Naive B cell (primary cell): Measurements from ENCODE around the gene KCNA3. TPM values are rescaled to one million over a fixed set of nuclear protein-coding genes. Genes with fewer than 3 reads are reported as not detected.

Experiments used
- ATAC-seq, 2 donors: fragments of 150-1000 bp; cut with Tn5 transposase; 2 replicates each; pipeline ENCODE4 v1.10.0; 2021; ENCODE audit warnings: low read depth in 2 of 2, mild to moderate bottlenecking in 2 of 2, moderate library complexity in 2 of 2
- DNase-seq: peaks from one replicate; pipeline ENCODE4 v3.0.0; 2022
- H3K27ac Mint-ChIP-seq, 6 donors: one replicate each; pipeline ENCODE4 v1.8.0; 2020 to 2022; ENCODE audit warnings: mild to moderate bottlenecking in 6 of 6, mixed read lengths in 6 of 6, moderate library complexity in 5 of 6, inconsistent platforms in 2 of 6
- H3K27me3 Mint-ChIP-seq, 3 donors: one replicate each; pipeline ENCODE4 v1.8.0; 2021 to 2022; ENCODE audit warnings: mixed read lengths in 3 of 3, mild to moderate bottlenecking in 1 of 3
- H3K36me3 Mint-ChIP-seq, 2 donors: one replicate each; pipeline ENCODE4 v1.8.0; 2020 to 2022; ENCODE audit warnings: mixed read lengths in 2 of 2, inconsistent platforms in 1 of 2, mild to moderate bottlenecking in 1 of 2
- H3K4me1 Mint-ChIP-seq, 3 donors: one replicate each; pipeline ENCODE4 v1.8.0; 2020 to 2022; ENCODE audit warnings: mixed read lengths in 3 of 3, inconsistent platforms in 1 of 3, mild to moderate bottlenecking in 1 of 3, moderate library complexity in 1 of 3
- H3K4me3 Mint-ChIP-seq, 8 donors: one replicate each; pipeline ENCODE4 v1.8.0; 2020 to 2022; ENCODE audit warnings: mild to moderate bottlenecking in 8 of 8, mixed read lengths in 8 of 8, moderate library complexity in 8 of 8, inconsistent platforms in 2 of 8
- H3K9me3 Mint-ChIP-seq, 7 donors: one replicate each; pipeline ENCODE4 v1.8.0; 2020 to 2022; ENCODE audit warnings: mixed read lengths in 7 of 7, mild to moderate bottlenecking in 5 of 7, inconsistent platforms in 2 of 7, moderate library complexity in 1 of 7
- polyA plus RNA-seq, 6 donors: library from polyadenylated mRNA; unstranded; fragments of 300-500 nt; fragmentation: Illumina TruSeq; gene quantifications; one replicate each; pipeline ENCODE4 v1.2.3, GENCODE V29; 2021; ENCODE audit warnings: low read depth in 6 of 6

The KCNA3 gene
- polyA plus RNA-seq, 6 donors from 2014 or later, result 38.4 to 78.6 (median 51.0) TPM

DNA sequence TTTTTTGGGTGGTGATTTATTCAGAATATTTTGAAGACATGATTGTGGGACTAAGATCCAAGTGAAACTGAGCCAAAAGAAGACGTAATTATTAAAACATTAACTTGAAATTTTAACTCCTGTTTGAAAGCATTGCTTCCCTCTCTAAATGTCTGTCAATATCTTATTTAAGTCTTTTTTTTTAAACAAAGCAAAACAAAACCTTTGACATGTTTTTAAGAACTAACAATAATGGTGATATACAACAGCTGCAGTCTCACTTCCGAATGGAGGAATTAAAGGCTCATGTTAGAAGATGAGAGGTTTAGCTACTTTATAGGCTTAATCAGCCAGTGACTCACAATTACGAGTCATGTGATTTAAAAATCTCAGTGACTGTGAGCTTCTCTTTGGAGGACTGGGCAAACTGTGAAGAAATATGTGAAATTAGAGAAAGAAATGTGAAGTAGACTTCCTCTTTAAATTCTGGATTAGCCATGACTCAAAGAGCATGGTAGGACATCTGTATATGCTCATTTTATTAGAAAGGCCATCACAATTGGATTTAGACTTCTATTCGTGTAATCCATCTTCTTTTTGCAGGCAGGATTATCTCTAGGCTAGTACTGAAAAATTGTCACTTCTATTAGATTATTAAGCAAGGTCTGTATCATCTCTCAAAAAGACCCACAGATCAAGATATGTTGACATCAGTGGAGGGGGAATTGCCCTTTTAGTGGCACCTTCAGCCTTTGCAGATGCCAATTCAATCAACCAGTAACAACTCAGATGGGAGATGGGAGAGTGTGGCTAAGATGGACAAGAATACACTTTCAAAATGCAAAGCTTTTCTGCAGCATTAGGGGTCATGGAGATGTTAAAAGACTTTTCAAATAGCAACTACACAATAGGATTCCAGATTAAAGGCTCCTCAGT is 28.7 kb downstream of the KCNA3 start:
- DNase-seq (no peak), ATAC-seq (no peak)
- H3K4me3 Mint-ChIP-seq, result no peak overlapping the region
- H3K4me1 Mint-ChIP-seq, result peaks cover 12 to 17% (median 16%) of the 10 kb centered on the region in 3 donors
- no peaks in the 10 kb centered on the region for H3K36me3 Mint-ChIP-seq
- peaks cover 0 to 5% (median 0%) of the 10 kb centered on the region in 7 donors for H3K9me3 Mint-ChIP-seq
- H3K27me3 Mint-ChIP-seq, result peaks cover 0 to 11% (median 4%) of the 10 kb centered on the region in 3 donors
- no peak overlapping the region for H3K27ac Mint-ChIP-seq

DNA sequence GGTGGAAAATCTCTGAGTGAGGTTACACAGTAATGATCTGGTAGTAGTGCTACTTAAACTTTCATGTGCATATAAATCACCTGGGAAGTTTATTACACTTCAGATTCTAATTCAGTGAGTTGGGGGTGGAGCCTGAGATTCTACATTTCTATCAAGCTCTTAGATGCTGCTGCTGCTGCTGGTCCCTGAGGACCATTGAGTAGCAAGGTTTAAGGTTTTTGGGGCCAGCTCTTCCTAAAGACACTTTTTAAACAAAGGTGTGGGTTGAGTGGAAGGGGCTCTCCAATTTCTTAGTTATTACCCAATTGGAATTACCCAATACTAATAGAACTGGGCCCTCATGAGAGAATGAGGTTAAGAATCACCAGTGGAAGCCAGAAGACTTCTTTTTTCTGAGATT is 29.5 kb downstream of the KCNA3 start:
- DNase-seq (no peak), ATAC-seq (no peak)
- Mint-ChIP-seq H3K4me3 (no peak overlapping the region), H3K36me3 (no peaks in the 10 kb centered on the region), H3K27me3 (peaks cover 0 to 11% (median 4%) of the 10 kb centered on the region in 3 donors), H3K4me1 (peaks cover 12 to 17% (median 16%) of the 10 kb centered on the region in 3 donors), H3K27ac (no peak overlapping the region), H3K9me3 (peaks cover 0 to 5% (median 0%) of the 10 kb centered on the region in 7 donors)

DNA sequence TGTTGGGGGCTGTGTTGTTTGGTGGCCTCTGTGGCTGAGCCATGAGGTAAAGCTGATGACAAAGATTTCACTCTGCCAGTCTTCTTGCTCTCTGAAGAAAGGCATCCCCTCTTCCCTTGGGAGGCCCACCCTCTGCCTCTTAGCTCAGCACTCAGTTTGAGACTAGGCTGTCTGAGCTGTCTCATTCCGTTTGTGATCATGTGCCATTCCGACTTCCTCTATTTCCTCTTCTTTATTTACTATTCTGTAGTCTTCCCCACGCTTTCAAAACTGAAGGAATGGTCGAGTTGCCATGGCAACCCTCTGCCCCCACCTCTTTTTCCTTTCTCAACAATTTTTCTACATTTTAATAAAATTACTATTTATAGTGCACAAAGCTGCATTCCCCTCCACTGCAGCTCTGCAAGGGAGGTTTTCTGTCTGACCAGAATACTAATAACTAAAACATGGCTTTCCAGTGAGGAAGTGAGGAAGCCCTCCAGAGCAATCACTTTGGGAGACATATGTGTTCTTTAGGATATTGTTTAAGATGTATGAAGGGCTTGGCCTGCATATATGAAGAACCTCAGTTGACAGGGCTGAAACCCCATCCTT is 30.8 kb downstream of the KCNA3 start:
- peaks cover 12 to 17% (median 16%) of the 10 kb centered on the region in 3 donors for H3K4me1 Mint-ChIP-seq
- no peak overlapping the region for H3K4me3 Mint-ChIP-seq
- H3K36me3 Mint-ChIP-seq, result no peaks in the 10 kb centered on the region
- DNase-seq (peak; percentile 20), ATAC-seq (peak; percentile 71 to 86)
- peaks cover 0 to 11% (median 4%) of the 10 kb centered on the region in 3 donors for H3K27me3 Mint-ChIP-seq
- peak overlapping the region in 2 of 6 donors; percentile 33 to 77 for H3K27ac Mint-ChIP-seq
- peaks cover 0 to 5% (median 0%) of the 10 kb centered on the region in 7 donors for H3K9me3 Mint-ChIP-seq

GRCh38 chr1:110639724-110640386 is 34.9 kb downstream of the KCNA3 start:
- H3K36me3 Mint-ChIP-seq, result no peaks in the 10 kb centered on the region
- DNase-seq, result no peak
- H3K27ac Mint-ChIP-seq, result peak overlapping the region in 2 of 6 donors; percentile 7 to 63
- no peaks in the 10 kb centered on the region for H3K27me3 Mint-ChIP-seq
- peaks cover 29 to 34% (median 31%) of the 10 kb centered on the region in 3 donors for H3K4me1 Mint-ChIP-seq
- H3K4me3 Mint-ChIP-seq, result no peak overlapping the region
- no peak for ATAC-seq
- peaks cover 0 to 5% (median 0%) of the 10 kb centered on the region in 7 donors for H3K9me3 Mint-ChIP-seq

GRCh38 chr1:110638556-110638955 is 36.2 kb downstream of the KCNA3 start:
- H3K36me3 Mint-ChIP-seq, result no peaks in the 10 kb centered on the region
- no peak for DNase-seq
- ATAC-seq, result no peak
- no peak overlapping the region for H3K4me3 Mint-ChIP-seq
- H3K4me1 Mint-ChIP-seq, result peaks cover 33 to 42% (median 34%) of the 10 kb centered on the region in 3 donors
- no peaks in the 10 kb centered on the region for H3K27me3 Mint-ChIP-seq
- peak overlapping the region in 1 of 6 donors; percentile 60 for H3K27ac Mint-ChIP-seq
- peaks cover 0 to 5% (median 0%) of the 10 kb centered on the region in 7 donors for H3K9me3 Mint-ChIP-seq

- Mint-ChIP-seq H3K4me3 (no peak overlapping the region), H3K27ac (peak overlapping the region in 1 of 6 donors; percentile 30), H3K9me3 (peaks cover 0 to 5% (median 0%) of the 10 kb centered on the region in 7 donors), H3K36me3 (no peaks in the 10 kb centered on the region), H3K27me3 (no peaks in the 10 kb centered on the region), H3K4me1 (peaks cover 38 to 46% (median 38%) of the 10 kb centered on the region in 3 donors)
- ATAC-seq, result no peak
- DNase-seq, result no peak
These were observed 36.7 kb downstream of the KCNA3 start for GRCh38 chr1:110638058-110638457.

- ATAC-seq (no peak), DNase-seq (no peak)
- Mint-ChIP-seq H3K4me3 (no peak overlapping the region), H3K27ac (no peak overlapping the region), H3K36me3 (no peaks in the 10 kb centered on the region), H3K9me3 (peaks cover 0 to 5% (median 0%) of the 10 kb centered on the region in 7 donors), H3K4me1 (peaks cover 38 to 48% (median 40%) of the 10 kb centered on the region in 3 donors), H3K27me3 (no peaks in the 10 kb centered on the region)
These were observed 37.3 kb downstream of the KCNA3 start for GRCh38 chr1:110637475-110637874.

- Mint-ChIP-seq H3K9me3 (peaks cover 0 to under 1% (median 0%) of the 10 kb centered on the region in 7 donors), H3K27ac (peak overlapping the region in 1 of 6 donors; percentile 2), H3K4me1 (peaks cover 31 to 39% (median 35%) of the 10 kb centered on the region in 3 donors), H3K27me3 (no peaks in the 10 kb centered on the region), H3K36me3 (no peaks in the 10 kb centered on the region), H3K4me3 (peak overlapping the region in 7 of 8 donors; percentile 5 to 69 (median 27))
- DNase-seq, result peak; percentile 19
- peak in 1 of 2 donors; percentile 14 for ATAC-seq
These were observed 38.4 kb downstream of the KCNA3 start for GRCh38 chr1:110636149-110636935.

- H3K4me3 Mint-ChIP-seq, result peak overlapping the region in 7 of 8 donors; percentile 45 to 87 (median 53)
- no peak for ATAC-seq
- H3K27ac Mint-ChIP-seq, result peak overlapping the region in 4 of 6 donors; percentile 58 to 96 (median 71)
- no peak for DNase-seq
- H3K4me1 Mint-ChIP-seq, result peaks cover 30 to 37% (median 34%) of the 10 kb centered on the region in 3 donors
- H3K27me3 Mint-ChIP-seq, result no peaks in the 10 kb centered on the region
- no peaks in the 10 kb centered on the region for H3K9me3 Mint-ChIP-seq
- no peaks in the 10 kb centered on the region for H3K36me3 Mint-ChIP-seq
These were observed 39.3 kb downstream of the KCNA3 start for GRCh38 chr1:110635434-110635833.

GRCh38 chr1:110634455-110635311 is 40.1 kb downstream of the KCNA3 start:
- Mint-ChIP-seq H3K4me1 (peaks cover 31 to 37% (median 34%) of the 10 kb centered on the region in 3 donors), H3K27ac (peak overlapping the region; percentile 58 to 96 (median 76)), H3K27me3 (no peaks in the 10 kb centered on the region), H3K9me3 (no peaks in the 10 kb centered on the region), H3K36me3 (no peaks in the 10 kb centered on the region), H3K4me3 (peak overlapping the region in 6 of 8 donors; percentile 38 to 87 (median 50))
- peak; percentile 70 to 72 for ATAC-seq
- peak; percentile 63 for DNase-seq

DNA sequence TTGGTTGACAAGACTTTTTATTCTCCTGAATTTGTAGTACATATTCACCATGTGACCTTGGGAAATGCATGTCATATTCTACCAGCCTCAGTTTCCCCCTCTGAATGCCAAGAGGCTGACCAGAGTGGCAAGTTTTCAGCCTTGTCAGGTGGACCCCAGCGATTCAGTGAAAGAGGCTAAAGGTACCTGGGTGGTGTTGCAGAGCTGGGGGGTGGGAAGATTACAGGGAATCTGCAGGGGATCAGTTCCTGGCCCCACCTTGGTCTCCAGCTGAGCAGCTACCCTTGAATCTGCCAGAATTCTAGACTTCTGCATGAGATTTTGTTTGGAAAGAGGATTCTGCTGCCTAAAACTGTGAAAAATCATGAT is 40.7 kb downstream of the KCNA3 start:
- Mint-ChIP-seq H3K27ac (peak overlapping the region in 2 of 6 donors; percentile 58 to 87), H3K36me3 (no peaks in the 10 kb centered on the region), H3K4me1 (peaks cover 34 to 37% (median 34%) of the 10 kb centered on the region in 3 donors), H3K4me3 (peak overlapping the region in 2 of 8 donors; percentile 38 to 68), H3K9me3 (no peaks in the 10 kb centered on the region), H3K27me3 (no peaks in the 10 kb centered on the region)
- DNase-seq (no peak), ATAC-seq (no peak)

GRCh38 chr1:110633646-110634030 is 41.1 kb downstream of the KCNA3 start:
- H3K9me3 Mint-ChIP-seq, result no peaks in the 10 kb centered on the region

More at GRCh38 chr1:110633646-110634030, 41.1 kb downstream of the KCNA3 start:
- Mint-ChIP-seq H3K36me3 (no peaks in the 10 kb centered on the region), H3K4me3 (peak overlapping the region in 3 of 8 donors; percentile 20 to 68 (median 37)), H3K4me1 (peaks cover 34 to 37% (median 34%) of the 10 kb centered on the region in 3 donors), H3K27ac (peak overlapping the region in 2 of 6 donors; percentile 22 to 91), H3K27me3 (no peaks in the 10 kb centered on the region)
- no peak for DNase-seq
- ATAC-seq, result no peak
